ENCODE data around the gene TMEM219. TPM values are rescaled to one million over a fixed set of nuclear protein-coding genes. Genes with fewer than 3 reads are reported as not detected.
"Not testable (repeated sequence)": the region's sequence is repeated elsewhere in the genome, so short reads cannot be mapped to it uniquely, and the experiment has no call there.

TMEM219 gene
- polyA plus RNA-seq, 3 donors, result 106 to 123 (median 113) TPM

DNA sequence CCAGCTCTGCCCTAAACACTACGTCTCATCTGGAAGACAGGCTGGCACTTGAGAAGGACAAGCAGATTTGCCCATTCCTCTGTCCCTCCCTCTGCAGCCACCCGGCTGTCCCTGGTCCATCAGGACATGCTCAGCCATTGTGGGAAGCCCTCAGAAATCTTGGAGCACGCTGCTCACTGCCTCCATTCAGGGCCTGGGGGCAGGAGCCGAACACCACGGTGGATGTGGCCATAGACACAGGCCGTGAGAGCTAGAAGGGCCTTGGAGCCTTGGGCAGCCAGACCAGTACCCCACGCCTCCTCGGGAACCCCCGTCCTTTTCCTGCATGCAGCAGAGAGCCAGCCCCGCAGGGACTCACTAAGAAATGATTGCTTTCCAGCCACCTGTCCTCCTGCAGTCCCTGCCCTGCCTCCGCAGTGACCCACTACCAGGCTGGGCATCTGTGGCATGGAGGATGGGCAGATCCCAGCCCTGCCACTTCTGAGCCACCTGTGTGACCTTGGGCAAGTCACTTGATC lies 45.6 kb downstream of the TMEM219 start:
- no peak for DNase-seq

DNA sequence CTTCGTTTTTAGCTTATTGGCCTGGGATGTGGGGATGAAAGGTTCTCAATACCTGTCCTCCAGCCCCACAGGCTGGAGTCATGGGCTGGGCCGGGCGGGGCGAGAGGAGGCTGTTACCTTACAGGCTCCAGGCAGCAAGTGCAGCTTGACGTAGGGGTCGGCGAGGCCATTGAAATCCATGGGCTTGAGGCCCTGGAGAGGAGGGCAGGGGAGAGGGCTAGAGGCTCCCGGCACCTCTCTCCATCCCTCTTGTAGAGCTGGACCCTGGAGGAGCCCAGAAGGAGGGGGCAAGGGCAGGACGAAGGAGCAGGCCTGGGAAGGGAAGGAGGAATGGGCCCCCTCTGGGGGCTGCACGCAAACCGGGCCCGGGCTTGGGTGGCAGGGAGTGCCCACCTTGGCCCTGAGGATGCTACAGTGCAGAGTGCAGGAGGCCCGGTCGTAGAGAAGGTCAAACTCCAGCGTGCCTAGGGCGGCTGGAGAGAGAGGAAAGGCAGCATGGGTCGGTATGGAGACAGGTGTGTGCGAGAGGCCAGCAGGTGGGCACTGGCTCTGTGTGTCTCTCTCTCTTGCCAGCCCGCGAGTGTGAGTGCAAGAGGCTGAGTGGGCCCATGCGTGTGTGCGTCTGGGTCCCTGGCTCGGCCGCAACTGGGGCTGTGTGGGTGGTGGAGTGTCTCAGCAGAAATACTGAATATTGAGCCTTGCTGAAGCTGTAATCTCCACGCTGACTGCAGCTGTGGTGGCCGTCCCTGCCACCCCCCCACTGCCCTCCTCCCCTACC lies 47.4 kb downstream of the TMEM219 start:
- DNase-seq, result no peak

DNA sequence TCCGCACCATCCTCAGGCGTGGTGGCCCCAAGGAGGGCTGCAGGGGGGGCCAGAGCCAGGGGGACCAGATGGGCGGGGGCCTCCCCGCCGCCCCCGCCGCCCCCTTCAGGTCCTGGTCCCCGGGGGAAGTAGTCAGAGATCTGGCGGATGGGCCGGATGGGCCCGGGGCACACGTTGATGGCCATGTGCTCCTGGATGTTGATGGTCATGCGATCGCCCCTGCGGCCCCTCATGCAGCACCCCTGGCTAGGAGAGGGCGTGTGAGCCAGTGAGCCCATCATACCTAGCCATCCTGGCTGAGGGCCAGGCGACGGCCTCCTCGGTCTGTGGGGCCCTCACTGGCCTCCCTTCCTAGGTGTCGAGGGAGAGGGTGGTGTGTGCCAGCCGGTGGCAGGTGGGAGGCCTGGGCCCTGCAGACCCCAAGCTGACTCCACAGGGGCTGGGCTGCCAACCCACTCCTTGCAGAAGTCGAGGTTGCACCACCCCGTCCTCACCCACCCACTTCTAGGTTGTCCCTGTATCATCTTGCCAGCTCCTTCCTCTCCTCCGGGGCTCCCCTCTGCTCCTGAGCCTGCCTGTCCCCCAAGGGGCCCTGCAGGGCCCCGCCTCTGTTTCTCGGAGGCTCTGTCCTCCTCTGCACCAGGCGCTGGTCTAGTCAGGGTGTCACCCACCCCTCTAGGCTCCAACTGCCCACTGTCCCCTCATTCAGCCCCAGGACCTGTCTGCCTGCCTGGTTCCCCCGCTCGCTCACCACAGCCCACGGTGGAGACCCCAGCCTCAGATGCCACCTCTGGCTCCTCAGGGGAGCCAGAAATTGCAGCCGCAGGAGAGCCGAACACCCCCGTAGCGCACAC lies 48.3 kb downstream of the TMEM219 start:
- DNase-seq, result no peak

DNA sequence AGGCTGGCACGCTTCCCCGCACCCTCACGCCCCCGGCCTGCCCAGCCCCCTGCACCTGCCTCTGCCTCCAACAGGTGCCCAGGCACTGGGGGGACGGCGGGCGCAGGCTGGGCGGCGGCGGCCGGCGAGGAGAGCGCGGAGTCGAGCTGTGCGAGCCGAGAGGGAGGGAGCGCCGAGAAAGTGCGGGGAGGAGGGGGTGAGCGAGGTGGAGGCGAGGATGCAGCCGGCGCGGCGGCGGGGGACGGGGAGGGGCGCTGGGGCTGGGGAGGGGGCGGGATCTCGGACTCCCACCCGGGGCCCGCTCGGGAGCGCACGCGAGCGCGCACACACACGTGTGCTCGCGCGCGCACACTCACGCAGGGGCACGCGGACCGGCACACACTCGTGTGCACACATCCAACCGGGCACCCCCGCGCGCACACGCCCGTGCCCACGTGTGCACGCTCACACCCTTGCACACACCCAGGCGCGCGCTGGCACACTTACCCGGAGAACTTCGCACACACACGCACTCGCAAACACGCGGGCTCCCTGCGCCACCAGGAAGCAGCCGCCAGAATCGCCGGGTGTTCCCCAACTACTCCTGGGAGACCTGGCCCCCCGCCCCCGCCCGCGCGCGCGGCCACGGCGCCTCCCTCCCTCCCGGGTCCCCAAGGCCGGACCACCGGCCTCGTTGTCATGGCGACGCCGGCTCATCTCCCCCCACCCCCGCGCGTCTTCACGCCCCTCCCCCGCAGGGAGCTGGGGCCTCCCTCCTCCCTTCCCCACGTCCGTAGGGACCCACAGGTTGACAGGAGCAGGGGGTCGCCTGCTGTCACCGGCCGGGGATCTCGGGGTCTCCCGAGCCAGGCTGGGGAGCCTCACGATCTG lies 49.2 kb downstream of the TMEM219 start, which contains the start of gene DOC2A:
Gene DOC2A (minus strand): TSS at position 184 of the 870 bp plus-strand sequence. CDS start 805 bp downstream, outside the sequence.
- no peak for DNase-seq

DNA sequence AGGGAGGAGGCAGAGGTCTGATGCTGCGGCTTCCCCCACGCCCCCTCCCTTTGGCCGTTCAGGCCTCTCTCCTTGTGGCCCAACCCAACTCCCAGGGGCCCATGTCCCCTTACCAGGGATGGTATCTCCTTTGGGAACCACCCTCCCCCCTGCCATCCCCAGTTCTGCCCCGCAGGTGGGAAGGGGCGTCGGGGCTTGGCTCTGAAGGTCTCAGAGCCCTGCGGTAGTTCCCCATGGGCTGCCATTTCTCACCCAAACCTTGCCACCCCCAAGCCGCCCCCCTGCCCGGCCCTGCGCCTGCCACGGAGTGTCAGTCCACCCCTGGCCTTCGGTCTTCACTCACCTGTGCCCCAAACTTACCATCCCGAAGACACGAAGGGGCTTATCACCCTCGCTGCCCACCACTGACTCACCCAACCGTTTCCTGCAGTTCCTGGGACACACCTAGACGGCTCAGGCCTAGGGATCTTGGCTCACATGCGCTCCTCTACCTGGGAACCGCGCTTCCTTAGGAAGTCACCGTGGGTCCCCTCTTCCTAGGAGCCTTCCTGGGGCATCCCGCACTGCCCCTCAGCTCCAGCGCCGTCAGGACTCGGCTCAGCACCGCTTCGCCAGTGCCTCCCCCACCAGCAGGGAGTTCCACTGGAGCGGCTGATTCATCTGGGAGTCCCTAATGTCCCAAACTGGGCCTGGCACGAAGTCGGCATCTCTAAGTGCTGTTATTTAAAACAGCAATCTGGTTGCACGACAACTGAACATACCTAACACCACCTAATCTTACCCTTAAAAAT lies 50.0 kb downstream of the TMEM219 start:
- DNase-seq, result no peak

DNA sequence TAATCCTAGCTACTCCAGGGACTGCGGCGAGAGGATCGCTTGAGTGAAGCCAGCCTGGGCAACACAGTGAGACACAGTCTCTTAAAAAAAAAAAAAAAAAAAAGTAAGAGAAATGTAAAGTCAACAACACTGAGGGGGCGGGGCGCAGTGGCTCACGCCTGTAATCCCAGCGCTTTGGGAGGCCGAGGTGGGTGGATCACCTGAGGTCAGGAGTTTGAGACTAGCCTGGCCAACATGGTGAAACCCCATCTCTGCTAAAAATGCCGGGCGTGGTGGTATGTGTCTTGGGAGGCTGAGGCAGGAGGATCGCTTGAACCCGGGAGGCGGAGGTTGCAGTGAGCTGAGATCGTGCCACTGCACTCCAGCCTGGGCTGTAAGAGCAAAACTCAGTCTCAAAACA lies 50.7 kb downstream of the TMEM219 start:
- not testable (repeated sequence) for DNase-seq

DNA sequence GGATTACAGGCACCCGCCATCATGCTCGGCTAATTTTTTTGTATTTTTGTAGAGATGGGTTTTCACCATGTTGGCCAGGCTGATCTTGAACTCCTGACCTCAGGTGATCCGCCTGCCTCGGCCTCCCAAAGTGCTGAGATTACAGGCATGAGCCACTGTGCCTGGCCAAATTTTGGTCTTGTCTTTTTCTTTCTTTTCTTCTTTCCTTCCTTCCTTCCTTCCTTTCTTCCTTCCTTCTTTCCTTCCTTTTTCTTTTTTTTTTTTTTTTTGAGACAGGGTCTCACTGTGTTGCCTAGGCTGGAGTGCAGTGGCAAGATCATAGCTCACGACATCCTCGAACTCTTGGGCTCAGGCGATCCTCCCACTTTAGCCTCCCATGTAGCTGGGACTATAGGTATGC lies 53.6 kb downstream of the TMEM219 start:
- DNase-seq, result not testable (repeated sequence)

DNA sequence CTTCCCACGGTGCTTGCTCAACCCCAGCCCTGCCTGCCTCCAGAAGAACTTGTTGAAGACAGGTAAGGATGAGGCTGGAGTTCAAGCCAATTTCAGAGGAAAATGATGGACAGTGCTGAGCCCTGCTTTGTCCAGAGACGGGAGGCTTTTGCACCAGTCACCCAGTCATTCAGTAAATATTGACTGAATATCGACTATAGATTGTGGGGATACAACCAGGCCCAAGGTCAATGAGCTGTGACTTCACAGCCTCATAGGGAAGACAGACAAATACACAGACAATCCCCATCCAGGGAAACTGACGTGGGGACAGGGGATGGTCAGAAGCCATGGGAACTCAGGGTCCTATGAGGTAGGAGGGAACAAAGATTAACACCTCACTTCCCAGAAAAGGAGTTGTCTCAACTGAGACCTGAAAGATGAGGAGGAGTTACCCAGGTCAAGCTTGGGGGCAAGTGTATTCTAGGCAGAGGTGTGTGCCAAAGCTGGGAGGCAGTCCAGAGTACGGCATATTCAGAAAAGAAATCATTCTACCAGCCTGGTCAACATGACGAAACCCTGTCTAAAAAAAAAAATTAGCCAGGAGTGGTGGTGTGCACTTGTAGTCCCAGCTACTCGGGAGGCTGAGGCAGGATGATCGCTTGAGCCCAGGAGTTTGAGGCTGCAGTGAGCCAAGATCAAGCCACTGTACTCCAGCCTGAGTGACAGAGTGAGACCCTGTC lies 54.8 kb downstream of the TMEM219 start:
- no peak for DNase-seq

DNA sequence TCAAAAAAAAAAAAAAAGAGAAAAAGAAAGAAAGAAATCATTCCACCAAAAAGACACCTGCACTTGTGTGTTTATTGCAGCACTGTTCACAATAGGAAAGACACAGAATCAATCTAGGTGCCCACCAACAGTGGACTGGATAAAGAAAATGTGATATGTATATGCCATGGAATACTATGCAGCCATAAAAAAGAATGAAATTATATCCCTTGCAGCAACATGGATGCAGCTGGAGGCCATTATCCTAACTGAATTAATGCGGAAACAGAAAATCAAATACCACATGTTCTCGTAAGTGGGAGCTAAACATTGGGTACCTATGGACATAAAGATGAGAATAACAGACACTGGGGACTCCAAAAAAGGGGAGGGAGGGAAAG lies 55.4 kb downstream of the TMEM219 start:
- DNase-seq, result no peak

DNA sequence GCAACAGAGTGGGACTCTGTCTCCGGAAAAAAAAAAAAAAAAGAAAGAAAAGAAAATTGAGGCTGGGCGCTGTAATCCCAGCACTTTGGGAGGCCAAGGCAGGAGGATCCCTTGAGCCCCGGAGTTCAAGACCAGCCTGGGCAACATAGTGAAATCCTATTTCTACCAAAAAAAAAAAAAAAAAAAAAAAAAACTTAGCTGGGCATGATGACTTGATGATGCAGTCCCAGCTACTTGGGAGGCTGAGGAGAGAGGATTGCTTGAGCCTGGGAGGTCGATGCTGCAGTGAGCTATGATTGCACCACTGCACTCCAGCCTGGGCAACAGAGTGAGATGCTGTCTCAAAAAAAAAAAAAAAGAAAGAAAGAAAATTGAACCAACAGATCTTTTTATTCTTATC lies 56.1 kb downstream of the TMEM219 start:
- DNase-seq, result not testable (repeated sequence)

DNA sequence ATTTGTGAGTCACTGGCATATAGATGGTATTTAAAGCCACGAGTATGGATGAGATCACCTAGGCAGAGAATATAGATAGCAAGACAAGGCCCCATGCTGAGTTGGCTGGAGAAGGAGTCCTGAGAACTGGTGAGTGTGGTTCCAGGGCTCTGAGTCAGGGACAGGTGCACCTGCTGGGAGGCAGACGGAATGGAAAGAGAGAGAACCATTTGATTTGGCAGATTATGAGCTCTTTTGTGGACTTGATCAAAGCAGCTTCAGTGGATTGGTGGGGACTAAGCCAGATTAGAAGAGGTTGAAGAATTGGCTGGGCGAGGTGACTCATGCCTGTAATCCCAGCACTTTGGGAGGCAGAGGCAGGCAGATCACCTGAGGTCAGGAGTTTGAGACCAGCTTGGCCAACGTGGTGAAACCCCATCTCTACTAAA lies 56.9 kb downstream of the TMEM219 start:
- no peak for DNase-seq

Other genes starting within 250 kb of the TMEM219 start
- gene C16orf54, start 216.1 kb upstream of the TMEM219 start, polyA plus RNA-seq (ENCODE audit: insufficient read length in 3 of 3), result under 1 TPM; 0.12 to 0.34 (median 0.17) TPM
- under 1 TPM in 2 of 3 donors, not detected in 1; 0.03 to 0.05 TPM for gene ZG16, start 183.8 kb upstream of the TMEM219 start, polyA plus RNA-seq (ENCODE audit: insufficient read length in 3 of 3)
- 10 to 100 TPM; 68.2 to 81.8 (median 77.3) TPM for gene KIF22, start 171.3 kb upstream of the TMEM219 start, polyA plus RNA-seq (ENCODE audit: insufficient read length in 3 of 3)
- gene MAZ, start 155.6 kb upstream of the TMEM219 start, polyA plus RNA-seq (ENCODE audit: insufficient read length in 3 of 3), result 100 to 1,000 TPM; 330 to 392 (median 348) TPM
- gene PRRT2, start 149.9 kb upstream of the TMEM219 start, polyA plus RNA-seq (ENCODE audit: insufficient read length in 3 of 3), result 10 to 100 TPM; 15.4 to 22.5 (median 21.6) TPM
- 10 to 100 TPM; 40.2 to 44.1 (median 43.6) TPM for gene PAGR1, start 145.9 kb upstream of the TMEM219 start, polyA plus RNA-seq (ENCODE audit: insufficient read length in 3 of 3)
- gene MVP, start 141.6 kb upstream of the TMEM219 start, polyA plus RNA-seq (ENCODE audit: insufficient read length in 3 of 3), result 10 to 100 TPM; 16.1 to 24.7 (median 24.2) TPM
- gene CDIPT, start 98.9 kb upstream of the TMEM219 start, polyA plus RNA-seq (ENCODE audit: insufficient read length in 3 of 3), result 100 to 1,000 TPM; 111 to 120 (median 117) TPM
- gene SEZ6L2, start 62.5 kb upstream of the TMEM219 start, polyA plus RNA-seq (ENCODE audit: insufficient read length in 3 of 3), result 10 to 100 TPM; 10.1 to 13.6 (median 11.7) TPM
- gene ASPHD1, start 61.6 kb upstream of the TMEM219 start, polyA plus RNA-seq (ENCODE audit: insufficient read length in 3 of 3), result 1 to 10 TPM in 2 of 3 donors, under 1 TPM in 1; 0.95 to 1.4 (median 1.0) TPM
- gene KCTD13, start 35.9 kb upstream of the TMEM219 start, polyA plus RNA-seq (ENCODE audit: insufficient read length in 3 of 3), result 10 to 100 TPM; 14.8 to 30.9 (median 29.4) TPM
- 10 to 100 TPM; 51.0 to 56.5 (median 53.1) TPM for gene TAOK2, start 11.8 kb downstream of the TMEM219 start, polyA plus RNA-seq (ENCODE audit: insufficient read length in 3 of 3)
- 10 to 100 TPM; 19.9 to 22.2 (median 20.7) TPM for gene HIRIP3, start 33.5 kb downstream of the TMEM219 start, polyA plus RNA-seq (ENCODE audit: insufficient read length in 3 of 3)
- gene INO80E, start 34.2 kb downstream of the TMEM219 start, polyA plus RNA-seq (ENCODE audit: insufficient read length in 3 of 3), result 10 to 100 TPM; 52.3 to 64.9 (median 56.6) TPM
- 1 to 10 TPM; 2.9 to 4.9 (median 4.6) TPM for gene DOC2A, start 48.9 kb downstream of the TMEM219 start, polyA plus RNA-seq (ENCODE audit: insufficient read length in 3 of 3)
- not detected for gene C16orf92, start 61.1 kb downstream of the TMEM219 start, polyA plus RNA-seq (ENCODE audit: insufficient read length in 3 of 3)
- 1 to 10 TPM; 1.2 to 1.7 (median 1.2) TPM for gene TLCD3B, start 69.2 kb downstream of the TMEM219 start, polyA plus RNA-seq (ENCODE audit: insufficient read length in 3 of 3)
- gene ALDOA, start 103.7 kb downstream of the TMEM219 start, polyA plus RNA-seq (ENCODE audit: insufficient read length in 3 of 3), result 100 to 1,000 TPM; 525 to 600 (median 593) TPM
- gene PPP4C, start 113.9 kb downstream of the TMEM219 start, polyA plus RNA-seq (ENCODE audit: insufficient read length in 3 of 3), result 100 to 1,000 TPM in 2 of 3 donors, 10 to 100 TPM in 1; 99.4 to 116 (median 109) TPM
- gene TBX6, start 129.8 kb downstream of the TMEM219 start, polyA plus RNA-seq (ENCODE audit: insufficient read length in 3 of 3), result 1 to 10 TPM; 1.5 to 1.9 (median 1.7) TPM
- gene YPEL3, start 134.1 kb downstream of the TMEM219 start, polyA plus RNA-seq (ENCODE audit: insufficient read length in 3 of 3), result 10 to 100 TPM; 58.6 to 70.9 (median 60.8) TPM
- gene GDPD3, start 151.5 kb downstream of the TMEM219 start, polyA plus RNA-seq (ENCODE audit: insufficient read length in 3 of 3), result 10 to 100 TPM; 11.3 to 13.6 (median 13.0) TPM
- gene MAPK3, start 161.1 kb downstream of the TMEM219 start, polyA plus RNA-seq (ENCODE audit: insufficient read length in 3 of 3), result 10 to 100 TPM; 84.3 to 88.5 (median 85.4) TPM
- 10 to 100 TPM in 1 of 3 donors, 1 to 10 TPM in 2; 9.2 to 15.1 (median 9.8) TPM for gene CORO1A, start 221.5 kb downstream of the TMEM219 start, polyA plus RNA-seq (ENCODE audit: insufficient read length in 3 of 3)
- 10 to 100 TPM; 32.5 to 43.1 (median 37.9) TPM for gene BOLA2B, start 231.6 kb downstream of the TMEM219 start, polyA plus RNA-seq (ENCODE audit: insufficient read length in 3 of 3)
- gene SLX1A, start 231.8 kb downstream of the TMEM219 start, polyA plus RNA-seq (ENCODE audit: insufficient read length in 3 of 3), result 10 to 100 TPM; 24.9 to 39.9 (median 35.5) TPM
- gene SULT1A3, start 237.2 kb downstream of the TMEM219 start, polyA plus RNA-seq (ENCODE audit: insufficient read length in 3 of 3), result 10 to 100 TPM; 10.6 to 25.3 (median 16.6) TPM